NCI-H2107 treated with DMSO at 0.1 percent for 48 hours (cell line): ENCODE data around the gene MANEA.

Source experiments
- DNase-seq: peaks from one replicate; lab custom pipeline; 2025; ENCODE audit not compliant: unreplicated experiment; lab: John Stamatoyannopoulos, UW

Gene MANEA

DNA sequence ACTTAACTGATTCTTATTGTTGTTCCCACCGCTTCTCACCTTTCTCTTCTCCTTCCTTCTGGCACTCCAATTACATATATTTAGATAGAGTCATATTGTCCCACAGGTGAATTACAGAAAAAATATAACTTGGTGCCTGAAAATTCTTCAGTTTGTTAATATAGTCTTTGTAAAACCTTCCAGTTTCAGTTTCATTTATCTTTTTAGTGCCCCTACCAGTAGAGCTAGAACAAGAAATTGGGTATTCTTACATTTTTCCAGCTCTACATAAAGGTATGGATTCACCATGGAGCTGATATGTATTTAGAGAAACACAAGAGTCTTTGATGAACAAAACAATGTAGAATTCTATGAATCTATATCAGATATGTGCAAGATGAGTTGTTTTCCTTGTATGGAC, 10.7 kb downstream of the MANEA start:
- no peak for DNase-seq

DNA sequence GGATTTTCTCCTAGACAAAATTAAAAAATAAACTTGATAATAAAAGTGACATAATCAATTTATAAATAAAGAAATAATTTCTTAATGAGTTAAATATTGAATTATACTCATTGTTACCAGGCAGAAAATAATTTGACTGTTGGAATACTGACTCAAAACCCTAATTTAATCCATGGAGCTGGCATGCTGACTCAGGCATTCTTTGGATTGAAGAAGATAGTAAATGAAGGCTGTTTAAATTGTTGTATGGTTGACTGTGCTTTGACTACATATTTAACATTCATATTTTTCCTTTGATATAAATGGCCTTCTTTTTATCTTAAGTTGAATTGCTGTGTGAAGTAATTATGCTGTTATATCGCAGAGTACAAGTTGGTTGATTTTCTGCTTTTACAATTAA, 11.7 kb downstream of the MANEA start:
- DNase-seq = no peak

DNA sequence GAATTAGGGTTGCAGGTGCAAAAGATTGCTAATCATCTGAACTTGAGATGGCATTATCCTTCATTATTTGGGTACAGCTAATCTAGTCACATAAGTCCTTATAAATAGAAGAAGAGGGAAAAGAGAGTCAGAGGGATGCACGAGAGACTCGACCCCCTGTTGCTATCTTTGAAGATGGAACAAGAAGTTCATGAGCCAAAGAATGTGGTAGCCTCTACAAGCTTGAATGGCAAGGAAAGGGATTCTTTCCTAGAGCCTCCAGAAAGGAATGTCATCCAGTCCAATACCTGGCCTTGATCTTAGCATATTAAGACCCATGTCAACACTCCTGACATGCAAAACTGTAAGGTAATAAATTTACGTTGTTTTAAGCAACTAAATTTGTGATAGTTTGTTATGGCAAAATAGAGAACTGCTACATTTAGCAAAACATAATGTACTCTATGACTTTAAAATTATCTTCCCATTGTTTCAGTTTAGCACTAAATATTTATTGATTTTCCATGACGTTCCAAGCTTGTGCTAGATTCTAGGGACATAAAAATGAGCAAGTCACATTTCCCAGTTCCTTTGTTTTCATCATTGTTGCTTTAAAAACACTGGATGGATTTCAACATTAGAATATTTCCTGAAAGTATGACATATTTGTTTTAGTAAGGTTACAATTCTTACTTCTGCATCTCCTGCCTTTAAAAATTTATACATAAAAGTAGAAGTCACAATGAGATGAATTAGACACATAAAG, 12.7 kb downstream of the MANEA start:
- no peak for DNase-seq

DNA sequence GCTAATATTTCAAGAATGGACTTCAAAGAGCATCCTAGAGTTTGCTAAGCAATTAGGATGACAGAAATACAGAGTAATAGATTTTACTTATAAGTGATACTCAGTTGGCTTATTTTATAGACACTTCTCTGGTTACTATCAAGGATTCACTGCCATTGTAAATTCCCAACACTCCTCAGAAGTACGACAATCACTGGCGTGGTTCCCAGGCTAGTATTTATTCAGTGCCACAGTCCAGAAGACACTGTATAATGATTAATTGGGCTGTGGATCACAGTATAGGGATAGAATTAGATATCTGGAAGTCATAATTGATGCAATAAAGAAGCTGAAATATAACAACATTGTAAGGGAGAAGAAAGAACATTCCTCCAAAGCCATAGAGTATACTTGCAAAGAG, 15.7 kb downstream of the MANEA start:
- no peak for DNase-seq

DNA sequence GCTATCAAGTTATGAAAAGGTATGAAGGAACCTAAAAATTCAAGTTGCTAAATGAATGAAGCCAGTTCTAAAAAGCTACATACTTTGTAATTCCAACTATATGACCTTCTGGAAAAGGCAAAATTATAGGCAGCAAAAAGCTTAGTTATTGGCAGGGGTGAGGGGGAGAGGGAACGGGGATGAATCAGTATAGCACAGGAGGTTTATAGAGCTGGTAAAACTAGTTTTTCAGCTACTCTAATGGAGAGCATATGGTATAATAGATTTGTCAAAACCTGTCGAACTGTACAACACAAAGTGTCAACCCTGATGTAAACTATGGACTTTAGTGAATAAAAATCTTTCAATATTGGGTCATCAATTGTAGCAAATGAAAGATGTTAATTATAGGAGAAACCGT, 18.7 kb downstream of the MANEA start:
- no peak for DNase-seq

DNA sequence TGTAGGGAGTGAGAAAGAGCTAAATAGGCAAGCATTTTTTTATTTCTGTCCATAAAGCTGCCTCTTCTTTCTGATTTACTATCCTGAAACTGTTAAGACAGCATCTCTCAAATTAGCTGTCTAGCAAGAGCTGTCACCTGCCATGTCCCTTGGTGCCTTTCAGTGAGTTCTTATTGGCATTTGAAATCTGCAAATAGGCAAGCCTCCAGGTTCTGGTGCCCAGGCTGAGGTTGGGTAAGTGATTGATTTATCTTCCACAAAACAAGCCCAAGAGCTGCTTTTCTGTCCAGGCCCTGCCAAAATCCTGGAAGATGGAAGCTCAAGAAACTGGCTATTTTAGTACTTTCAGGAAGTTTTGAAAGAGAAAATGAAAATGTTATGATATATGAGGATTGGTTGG, 22.4 kb downstream of the MANEA start:
- no peak for DNase-seq

DNA sequence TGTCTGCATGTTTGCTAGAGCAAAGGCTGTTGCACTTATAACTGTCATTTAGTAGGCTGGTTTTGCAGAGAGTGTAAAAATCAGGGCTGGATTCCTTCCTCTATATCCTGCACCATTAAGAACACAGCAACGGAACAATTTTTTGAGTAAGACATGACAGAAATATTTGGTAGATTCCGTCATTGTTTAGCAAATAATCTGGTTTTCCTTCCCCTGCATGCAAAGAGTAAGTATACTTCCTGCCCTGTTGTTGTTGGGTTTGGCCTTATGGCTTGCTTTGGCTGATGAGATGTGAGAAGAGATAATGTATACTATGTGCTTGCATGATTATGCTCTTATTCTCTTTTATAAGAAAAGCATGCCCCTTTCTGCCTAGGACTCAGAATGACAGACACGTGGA, 23.8 kb downstream of the MANEA start:
- no peak for DNase-seq

DNA sequence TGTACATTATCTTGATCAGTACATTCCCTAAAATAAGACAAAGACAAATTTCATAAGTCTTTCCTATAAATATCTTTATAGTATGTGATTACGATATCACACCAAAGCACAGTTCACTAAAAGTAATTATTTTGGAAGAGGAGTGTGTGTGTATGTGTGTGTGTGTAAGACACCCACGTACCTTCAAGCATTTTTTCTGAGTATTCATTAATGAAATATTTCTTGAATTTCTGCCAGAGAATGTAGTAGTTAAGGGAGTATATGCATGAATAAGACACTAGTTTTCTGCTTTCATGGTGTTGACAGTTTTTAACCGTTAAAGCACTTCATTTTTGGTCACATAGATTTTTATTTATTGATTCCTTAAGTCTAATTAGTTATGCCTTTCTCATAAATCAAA, 36.8 kb downstream of the MANEA start:
- DNase-seq = no peak

DNA sequence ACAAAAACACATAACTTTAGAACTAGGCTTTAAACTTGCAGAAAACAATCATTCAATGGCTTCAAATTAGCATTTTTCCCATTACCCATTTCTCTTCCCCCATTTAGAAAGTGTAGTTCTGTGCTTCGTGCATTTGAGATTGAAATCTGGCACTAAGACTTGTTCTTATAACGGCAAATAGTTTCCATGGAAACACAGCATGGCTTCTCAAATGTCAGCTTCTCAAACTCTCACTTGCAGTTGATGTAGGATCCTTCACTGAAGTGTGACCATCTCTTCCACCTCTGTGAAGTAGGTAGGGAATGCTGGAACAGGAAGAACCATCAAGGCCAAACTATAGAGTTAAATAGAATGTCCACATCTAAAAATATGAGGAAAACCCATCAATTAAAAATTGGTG, 52.2 kb downstream of the MANEA start:
- no peak for DNase-seq

DNA sequence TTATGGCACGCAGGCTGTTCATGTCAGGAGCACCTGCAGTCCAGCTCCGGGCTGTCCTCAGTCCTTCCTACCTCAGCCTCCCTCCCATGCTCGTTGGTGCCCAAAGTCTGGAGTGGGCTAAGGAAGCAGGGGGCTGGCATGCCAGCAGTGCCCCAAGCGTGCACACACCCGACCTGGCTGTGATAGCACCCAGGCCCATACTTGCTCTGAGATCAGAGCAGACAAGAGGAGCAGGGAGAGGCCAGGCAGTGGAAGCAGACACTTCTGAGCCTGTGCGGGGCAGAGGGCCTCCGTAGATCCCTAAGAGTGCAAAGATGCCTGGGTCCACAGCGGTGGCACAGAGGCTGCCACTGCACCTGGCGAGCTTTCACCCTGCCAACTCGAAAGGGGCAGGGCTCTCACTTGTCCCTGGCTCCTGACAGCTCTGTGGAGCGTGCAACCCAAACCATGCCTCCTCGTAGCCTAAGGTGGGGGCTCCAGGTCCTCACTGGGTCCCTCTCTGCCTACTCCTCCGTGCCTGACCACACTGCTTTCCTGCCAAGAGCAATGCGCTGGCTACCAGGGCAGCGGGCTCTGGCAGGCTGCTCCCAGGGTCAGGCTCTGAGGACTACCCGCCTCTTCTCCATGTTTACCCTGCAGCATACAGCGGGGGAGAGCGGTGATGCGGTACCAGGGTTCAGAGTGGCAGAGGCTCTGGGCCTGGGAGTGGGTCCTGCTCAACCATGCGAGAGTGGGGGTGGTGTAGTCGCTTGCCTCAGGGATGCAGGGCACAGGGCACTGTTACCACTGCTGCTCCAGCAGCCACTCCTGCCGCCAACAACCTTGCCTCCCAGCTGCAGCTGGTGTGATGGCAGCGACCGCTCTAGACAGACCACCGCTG, 59.5 kb downstream of the MANEA start:
- DNase-seq = no peak

DNA sequence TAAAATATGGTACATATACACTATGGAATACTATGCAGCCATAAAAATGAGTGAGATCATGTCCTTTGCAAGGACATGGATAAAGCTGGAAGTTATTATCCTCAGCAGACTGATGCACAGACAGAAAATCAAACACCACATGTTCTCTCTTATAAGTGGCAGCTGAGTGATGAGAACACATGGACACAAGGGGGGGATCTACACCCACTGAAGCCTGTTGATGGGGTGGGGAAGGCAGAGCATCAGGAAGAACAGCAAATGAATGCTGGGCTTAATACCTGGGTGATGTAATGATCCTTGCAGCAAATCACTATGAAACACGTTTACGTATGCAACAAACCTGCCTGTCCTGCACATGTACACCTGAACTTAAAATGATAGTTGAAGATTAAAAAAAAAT, 71.3 kb downstream of the MANEA start:
- no peak for DNase-seq

DNA sequence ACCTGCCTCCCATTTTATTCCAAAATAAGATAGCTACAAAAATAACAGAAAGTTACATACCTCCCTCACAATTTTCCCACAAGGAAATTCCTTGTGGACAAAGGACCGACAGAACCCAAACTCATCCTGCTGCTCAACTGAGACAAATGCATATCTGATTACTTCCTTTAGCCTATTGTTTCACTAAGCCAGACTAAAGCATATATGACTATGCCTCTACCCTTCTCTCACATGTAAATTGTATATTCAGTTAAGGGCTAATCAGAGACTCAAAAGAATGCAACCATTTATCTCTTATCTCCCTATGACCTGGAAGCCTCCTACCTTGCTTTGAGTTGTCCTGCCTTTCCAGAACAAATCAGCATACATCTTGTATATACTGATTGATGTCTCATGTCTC, 72.1 kb downstream of the MANEA start:
- DNase-seq = no peak

DNA sequence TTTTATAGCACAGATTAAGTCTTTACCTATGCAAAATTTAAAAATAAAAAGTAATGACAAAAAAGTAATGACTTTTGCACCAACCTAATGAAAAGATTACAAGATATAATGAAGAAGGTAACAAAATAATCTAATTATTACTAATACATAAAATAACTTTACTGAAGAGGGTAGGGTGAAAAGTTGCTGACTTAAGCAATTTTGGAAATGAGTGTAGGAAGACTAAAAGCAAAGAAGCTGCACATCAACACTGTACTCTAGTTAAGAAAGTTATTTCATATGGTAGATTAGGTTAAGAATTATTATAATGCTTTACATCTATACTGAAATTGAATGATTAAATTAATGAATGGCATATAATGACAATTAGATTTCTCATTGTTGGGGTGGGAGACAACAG, 76.8 kb downstream of the MANEA start:
- no peak for DNase-seq

DNA sequence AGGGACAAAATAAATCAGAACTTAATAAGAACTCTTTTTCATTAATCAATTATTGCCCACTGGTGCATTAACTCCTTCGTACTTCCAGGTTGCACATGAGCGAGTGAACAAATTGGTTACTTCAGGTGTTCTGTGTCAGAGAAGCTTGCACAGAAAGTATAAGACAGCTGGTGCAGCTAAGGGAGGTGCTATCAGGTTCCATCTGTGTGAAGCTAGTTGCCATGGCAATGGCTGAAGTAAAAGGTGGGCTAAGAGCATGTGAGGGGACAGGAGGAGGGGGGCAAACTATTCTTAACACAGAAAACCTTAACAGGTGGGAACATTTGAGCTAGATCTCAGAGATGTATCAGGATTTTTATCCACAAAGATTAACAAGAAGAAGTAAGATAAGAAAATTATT, 81.6 kb downstream of the MANEA start:
- DNase-seq = no peak
